Stimulated activated CD4-positive, alpha-beta T cell treated with anti-CD3 and anti-CD28 coated beads, Interleukin-15, amount 100 ng/mL, for 1 hour (primary cell): Measurements from ENCODE around the gene CKAP2.
A peak's percentile ranks its signal among the peaks of the same experiment; 100 is the strongest.
"Not testable (repeated sequence)": the region's sequence is repeated elsewhere in the genome, so short reads cannot be mapped to it uniquely, and the experiment has no call there.

Source experiments
- DNase-seq, 2 donors: peaks; one replicate each; pipeline ENCODE4 v3.0.0-alpha.2; 2020; ENCODE audit warnings: low read depth in 1 of 2, low spot score in 1 of 2

Gene CKAP2

DNA sequence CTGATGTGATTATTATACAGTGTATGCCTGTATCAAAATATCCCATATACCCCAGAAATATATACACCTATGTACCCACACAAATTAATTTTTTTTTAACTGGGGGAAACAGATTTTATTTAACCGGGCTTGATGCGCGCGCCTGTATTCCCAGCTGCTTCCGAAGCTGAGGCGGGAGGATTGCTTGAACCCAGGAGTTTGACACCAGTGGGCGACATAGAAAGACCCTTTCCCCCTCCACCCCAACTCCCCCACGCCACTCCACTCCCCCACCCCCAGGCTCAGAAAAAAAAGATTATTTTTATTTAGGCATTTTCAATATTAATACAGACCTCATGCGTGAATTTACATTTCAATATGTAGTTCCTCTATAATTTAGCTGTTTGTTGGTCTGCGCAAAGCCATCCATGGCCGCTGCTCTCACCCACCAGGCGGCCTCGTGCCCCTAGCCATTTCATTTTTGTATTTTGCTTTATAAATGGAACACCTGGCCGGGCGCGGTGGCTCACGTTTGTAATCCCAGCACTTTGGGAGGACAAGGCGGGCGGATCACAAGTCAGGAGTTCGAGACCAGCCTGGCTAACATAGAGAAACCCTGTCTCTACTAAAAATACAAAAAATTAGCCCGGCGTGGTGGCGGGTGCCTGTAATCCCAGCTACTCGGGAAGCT lies 4.0 kb upstream of the CKAP2 start:
- DNase-seq, result no peak

DNA sequence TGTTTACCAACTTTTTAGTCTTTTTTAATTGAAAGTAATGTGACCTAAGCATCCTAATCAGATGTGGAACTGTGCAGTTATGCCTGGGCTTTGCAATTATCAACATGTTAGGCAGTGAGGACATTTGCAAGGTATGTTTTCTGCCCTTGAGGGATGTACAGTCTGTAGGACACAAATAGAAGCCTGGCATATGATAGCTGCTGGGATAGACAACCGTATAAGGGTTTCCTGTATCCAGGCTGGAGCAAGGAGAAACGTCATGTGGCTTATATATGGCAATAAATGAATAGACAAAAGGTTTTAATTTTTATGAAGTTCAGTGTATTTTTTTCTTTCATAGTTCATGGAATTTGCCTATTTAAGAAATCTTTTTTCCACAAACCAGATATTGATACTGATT lies 2.8 kb upstream of the CKAP2 start:
- DNase-seq, result no peak

DNA sequence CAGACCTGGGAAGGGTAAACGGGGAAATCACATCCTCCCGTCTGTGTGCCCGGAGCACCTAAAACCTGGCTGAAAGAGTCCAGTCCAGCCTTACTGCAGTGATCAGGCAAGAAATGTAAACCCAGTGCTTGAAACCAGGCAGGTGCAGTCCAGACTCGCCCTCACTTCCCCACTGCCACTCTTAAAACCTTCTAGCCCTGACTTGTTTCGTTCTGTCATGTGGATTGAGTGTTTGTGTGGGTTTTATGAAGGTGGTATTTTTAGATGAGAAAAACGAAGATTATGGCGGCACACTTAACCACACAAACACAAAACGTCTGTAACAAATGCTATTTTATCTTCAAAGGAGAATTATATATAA lies 839 bp upstream of the CKAP2 start:
- DNase-seq, result no peak

DNA sequence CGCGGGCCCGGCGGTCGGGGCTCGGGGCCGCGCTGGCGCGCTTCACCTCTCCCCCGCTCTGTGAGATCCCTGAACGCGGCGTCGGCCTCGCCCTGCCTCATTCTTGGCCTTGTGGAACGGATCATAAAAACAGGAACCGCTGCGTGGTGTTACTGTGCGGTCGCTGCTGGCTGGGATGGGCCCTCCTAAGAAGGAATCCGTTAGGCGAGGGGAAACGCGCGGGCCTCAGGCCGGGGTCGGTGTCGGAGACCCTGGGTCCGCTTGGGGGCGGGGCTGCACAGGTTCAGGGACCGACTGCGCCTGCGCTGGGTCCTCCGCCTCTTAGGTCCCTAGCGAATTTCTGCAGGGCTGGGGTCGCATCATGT lies 381 bp downstream of the CKAP2 start:
- DNase-seq, result peak; percentile 55 to 69

DNA sequence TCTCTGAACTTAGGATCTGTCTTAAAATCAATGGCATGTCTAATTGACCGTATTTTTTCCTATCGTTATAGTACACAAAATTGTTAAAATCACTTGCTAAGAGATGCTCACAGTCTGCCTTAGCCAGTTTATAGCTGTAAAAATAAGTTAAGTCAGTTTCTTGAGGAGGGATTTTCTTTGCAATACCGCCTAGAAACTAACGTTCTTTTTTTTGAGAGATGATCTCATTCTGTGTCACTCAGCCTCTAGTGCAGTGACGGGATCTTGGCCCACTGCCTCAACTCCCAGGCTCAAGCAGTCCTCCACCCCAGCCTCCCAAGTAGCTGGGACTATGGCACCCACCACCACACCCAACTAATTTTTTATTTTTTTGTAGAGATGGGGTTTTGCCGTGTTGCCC lies 4.4 kb downstream of the CKAP2 start:
- no peak for DNase-seq

DNA sequence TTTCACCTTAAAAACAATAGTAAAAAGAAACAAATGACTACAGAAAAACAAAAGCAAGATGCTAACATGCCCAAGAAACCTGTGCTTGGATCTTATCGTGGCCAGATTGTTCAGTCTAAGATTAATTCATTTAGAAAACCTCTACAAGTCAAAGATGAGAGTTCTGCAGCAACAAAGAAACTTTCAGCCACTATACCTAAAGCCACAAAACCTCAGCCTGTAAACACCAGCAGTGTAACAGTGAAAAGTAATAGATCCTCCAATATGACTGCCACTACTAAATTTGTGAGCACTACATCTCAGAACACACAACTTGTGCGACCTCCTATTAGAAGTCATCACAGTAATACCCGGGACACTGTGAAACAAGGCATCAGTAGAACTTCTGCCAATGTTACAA lies 6.0 kb downstream of the CKAP2 start:
- DNase-seq, result no peak

DNA sequence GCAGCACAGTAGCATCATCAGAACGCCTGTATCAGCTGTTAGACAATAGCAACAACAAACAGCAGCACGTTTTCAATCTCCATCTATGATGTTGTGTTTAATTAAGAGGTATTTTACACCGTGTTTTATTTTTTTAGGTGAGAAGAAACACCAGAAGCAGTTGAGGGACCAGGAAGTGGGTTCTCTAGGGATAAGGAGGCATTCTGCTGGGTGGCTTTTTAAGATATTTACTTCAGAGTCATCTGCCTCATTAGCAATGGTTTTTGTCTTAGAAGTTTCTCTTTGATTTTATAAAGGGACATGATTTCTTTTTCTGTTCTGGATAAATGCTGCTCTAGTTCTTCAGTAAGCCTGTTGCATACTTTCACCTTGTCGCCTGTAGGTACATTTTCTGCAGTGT lies 8.2 kb downstream of the CKAP2 start:
- no peak for DNase-seq

DNA sequence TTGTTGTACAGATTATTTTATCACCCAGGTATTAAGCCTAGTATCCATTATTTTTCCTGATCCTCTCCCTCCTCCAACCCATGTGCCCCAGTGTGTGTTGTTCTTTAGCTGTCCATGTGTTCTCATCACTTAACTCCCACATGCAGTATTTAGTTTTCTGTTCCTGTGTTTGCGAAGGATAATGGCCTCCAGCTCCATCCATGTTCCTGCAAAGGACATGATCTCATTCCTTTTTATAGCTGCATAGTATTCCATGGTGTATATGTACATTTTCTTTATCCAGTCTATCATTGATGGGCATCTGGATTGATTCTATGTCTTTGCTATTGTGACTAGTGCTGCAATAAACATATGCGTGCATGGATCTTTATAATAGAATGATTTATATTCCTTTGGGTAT lies 13.2 kb downstream of the CKAP2 start:
- DNase-seq, result not testable (repeated sequence)

DNA sequence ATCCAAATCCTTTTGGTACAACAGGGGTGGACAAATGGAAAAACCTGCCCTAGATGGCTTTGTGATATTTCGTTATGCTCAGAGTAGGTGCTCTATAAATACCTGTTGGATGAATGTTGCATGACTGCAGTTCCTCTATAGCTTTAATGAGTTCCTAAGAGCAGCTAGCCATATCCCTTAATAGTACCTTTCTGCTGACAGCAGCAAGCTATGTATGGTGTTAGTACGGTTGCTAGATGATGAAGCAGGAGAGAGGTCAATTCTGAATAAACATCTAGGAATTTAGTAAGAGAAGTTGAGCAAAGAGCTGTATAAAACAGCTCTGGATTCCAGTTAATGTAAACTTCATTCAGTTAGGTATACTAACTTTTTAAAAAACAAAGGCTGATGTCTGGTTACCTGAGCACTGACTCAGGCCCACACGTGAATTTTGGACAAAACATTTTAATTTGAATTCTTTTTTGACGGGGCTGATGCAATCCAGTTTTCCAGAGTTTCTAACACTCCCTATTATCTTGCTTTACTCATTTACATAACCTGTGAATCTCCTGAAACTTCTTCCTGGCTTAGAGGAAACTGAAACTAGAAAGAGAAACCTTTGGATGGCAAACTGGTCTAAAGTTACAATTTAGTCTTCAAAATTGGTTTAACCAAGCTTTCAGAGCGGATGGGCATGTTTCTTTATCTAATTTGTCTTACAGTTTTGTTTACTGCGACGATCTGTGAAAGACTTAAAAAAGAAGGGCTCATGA lies 25.6 kb downstream of the CKAP2 start:
- not testable (repeated sequence) for DNase-seq

DNA sequence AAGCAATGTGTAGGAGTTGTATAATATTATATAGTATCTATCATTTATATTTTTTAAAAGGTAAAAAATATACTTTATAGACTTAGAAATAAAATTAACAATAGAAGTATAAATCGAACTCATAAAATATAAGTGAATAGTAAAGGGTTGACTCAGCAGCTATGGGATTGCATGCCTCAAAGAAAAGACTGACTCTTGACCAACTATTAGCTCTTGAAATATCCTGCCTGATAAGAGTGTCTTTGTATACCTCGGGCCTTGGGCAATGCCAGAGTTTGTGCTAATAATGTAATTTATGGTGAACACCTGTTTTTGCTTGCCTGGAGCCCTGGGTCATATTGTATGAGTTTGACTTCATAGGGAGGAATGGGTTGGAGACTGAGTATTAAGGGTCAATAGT lies 31.8 kb downstream of the CKAP2 start:
- DNase-seq, result not testable (repeated sequence)

DNA sequence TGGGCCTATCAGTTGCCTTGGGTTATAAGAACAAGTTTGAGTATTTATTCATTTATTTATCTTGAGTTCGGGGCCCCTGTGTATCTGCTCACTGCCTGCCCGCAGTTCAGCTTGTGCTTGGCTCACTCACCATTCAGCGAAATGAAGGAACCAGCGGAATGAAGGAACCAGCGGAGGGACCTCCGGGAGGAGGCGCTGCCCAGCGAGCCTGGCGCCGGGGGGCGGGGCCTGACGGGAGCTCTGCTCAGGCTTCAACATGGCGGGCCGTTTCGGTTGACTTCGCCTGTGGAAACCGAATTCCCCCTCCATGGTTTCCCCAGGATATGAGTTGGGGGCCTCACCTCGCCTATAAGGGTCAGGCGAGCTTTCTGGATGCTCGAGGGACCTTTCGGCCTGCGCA lies 33.5 kb downstream of the CKAP2 start:
- DNase-seq, result not testable (repeated sequence)

DNA sequence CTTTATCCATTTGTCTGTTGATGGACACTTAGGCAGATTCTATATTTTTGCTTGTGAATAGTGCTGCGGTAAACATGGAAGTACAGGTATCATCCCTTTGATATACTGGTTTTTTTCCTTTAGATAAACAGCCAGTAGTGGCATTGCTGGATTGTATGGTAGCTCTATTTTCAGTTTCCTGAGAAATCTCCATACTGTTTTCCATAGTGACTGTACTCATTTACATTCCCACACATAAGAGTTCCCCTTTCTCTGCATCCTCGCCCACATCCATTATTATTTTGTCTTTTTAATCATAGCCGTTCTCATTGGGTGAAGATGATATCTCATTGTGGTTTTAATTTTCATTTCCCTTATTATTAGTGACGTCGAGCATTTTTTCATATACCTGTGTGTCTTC lies 35.7 kb downstream of the CKAP2 start:
- DNase-seq, result not testable (repeated sequence)

DNA sequence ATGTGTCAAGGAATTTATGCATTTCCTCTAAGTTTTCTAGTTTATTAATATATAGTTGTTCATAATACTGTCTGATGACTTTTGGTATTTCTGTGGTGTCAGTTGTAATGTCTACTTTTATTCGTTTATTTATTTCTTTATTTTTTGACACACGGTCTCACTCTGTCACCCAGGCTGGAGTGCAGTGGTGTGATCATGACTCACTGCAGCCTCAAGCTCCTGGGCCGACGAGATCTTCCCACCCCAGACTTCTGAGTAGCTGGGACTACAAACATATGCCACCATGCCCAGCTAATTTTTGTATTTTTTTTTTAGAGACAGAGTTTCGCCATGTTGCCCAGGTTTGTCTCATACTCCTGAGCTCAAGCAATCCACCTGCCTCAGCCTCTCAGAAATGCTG lies 39.0 kb downstream of the CKAP2 start:
- DNase-seq, result not testable (repeated sequence)

DNA sequence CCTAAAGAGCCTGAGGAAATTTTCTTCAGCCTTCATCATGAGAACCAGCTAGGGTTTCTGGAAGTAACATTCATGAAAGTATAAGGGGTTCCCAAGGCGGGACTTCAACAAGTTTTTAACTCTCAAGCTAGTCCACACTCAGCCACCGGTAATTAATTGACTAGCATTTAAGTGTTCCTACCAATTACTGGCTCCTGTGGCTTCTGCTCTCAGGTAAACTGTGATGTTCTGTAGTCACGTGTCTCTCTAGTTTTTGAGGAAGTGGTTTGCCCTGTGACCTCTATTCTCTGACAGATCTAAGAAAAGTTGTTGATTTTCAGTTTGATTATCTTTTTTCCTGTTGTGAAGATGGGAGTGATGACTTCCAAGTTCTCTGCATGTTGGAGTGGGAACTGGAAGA lies 42.7 kb downstream of the CKAP2 start:
- DNase-seq, result not testable (repeated sequence)

DNA sequence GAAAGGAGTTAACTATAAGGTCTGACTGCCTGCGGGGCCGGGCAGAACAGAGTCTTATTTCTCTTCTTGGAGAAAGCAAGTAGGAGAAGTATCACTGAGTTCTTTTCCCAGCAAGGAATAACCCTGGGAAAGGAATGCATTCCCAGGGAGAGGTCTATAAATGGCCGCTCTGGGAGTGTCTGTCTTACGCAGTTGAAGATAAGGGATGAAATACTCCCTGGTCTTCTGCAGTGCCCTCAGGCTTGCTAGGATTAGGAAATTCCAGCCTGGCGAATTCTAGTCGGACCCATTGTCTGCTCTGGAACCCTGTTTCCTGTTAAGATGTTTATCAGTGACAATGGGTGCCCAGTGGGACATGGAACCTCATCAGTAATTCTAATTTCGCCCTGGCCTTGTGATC lies 47.0 kb downstream of the CKAP2 start:
- not testable (repeated sequence) for DNase-seq

DNA sequence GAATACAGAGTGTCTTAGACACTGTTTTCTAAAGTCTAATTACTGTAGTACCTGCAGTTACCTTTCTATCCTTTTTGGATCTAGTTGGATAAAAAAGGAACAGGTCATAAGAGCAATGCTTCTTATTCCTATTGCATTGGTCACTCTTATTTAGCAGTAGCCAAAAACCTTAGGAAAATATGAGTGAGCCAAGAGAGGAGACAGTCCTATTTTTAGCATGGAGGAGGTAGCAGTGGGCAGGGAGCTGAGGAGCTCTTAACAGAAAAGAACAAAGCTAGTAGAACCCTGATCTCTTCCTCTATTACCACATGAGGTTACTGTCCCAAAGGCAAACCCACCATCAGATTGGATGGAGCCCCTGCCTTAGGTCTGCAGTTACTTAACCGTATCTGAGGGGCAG lies 50.6 kb downstream of the CKAP2 start:
- not testable (repeated sequence) for DNase-seq

DNA sequence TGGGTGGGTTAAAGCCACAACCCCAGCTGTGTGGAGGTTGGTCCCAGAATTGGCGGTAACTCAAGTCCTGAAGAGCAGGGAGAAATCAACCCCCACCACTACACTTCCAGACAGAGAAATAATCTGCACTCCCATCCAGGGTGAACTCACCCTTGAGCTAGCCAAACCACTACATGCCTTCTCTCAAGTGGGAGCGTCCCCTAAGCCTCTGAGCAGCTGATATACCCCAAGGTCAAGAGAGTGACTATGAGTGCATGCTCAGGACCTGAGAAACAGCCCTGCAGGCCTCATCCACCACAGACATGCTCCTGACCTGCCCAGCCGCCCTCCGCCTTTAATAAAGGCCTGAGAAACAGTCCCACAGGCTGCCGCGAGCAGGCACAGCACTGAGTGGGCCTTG lies 54.3 kb downstream of the CKAP2 start:
- not testable (repeated sequence) for DNase-seq

DNA sequence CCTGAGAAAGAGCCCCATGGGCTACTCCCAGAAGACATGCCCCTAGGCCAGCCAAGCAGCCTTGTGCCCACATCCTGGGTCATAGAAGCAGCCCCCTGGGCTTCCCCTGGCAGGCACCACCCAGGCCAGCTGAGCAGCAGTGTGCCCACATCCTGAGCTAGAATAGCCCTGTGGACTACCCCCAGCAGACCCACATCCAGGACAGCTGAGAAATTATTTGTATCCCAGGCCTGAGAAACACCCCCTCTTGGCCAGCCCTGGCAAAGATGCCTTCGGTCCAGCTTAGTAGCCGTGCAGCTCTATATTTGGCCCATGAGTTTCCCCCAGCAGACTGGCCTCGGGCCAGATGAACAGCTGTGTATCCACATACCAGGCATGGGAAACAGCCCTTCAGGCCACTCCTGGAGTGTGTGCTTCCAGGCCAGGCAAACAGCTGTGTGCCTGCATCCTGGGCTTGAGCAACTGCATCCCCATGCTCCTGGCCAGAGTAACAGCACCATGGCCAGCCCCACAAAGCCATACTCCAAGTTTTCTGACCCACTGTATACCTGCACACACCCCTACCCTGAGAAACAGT lies 55.0 kb downstream of the CKAP2 start:
- DNase-seq, result not testable (repeated sequence)

DNA sequence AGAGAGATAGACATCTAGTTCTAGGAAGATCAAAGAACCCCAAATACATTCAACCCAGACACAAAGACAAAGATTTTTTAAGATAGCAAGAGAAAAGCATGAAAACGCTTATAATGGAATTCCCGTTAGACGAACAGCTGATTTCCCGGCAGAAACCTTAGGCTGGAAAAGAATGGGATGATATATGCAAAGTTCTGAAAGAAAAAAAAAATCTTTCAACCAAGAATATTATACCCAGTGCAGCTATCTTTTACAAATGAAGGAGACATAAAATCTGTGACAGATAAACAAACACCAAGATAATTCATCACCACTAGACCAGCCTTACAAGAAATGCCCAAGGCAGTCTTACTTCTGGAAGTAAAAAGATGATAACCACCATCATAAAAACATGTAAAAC lies 56.3 kb downstream of the CKAP2 start:
- DNase-seq, result not testable (repeated sequence)

DNA sequence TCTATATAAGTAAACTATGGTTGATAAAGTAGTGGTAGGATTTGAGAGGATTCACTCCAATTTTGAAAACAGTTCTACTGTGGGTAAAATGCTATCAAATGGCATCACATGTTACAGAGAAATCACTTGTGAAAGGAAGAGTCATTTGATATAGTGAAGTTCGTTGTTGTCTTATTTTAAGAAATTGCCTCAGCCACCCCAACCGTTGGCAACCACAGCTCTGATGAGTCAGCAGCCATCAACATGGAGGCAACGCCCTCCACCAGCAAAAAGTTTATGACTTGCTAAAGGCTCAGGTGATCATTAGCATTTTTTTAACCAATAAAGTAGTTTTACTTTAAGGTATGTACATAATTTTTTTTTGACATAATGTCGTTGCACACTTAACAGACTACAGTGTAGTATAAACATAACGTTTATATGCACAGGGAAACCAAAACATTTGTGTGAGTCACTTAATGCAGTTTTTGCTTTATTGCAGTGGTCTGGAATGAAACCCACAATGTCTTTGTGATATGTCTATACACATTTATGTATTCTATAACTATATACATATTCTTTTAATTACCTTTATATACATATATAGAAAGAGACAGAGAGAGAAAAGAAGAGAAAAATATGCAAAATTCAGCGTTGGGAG lies 58.8 kb downstream of the CKAP2 start:
- not testable (repeated sequence) for DNase-seq

DNA sequence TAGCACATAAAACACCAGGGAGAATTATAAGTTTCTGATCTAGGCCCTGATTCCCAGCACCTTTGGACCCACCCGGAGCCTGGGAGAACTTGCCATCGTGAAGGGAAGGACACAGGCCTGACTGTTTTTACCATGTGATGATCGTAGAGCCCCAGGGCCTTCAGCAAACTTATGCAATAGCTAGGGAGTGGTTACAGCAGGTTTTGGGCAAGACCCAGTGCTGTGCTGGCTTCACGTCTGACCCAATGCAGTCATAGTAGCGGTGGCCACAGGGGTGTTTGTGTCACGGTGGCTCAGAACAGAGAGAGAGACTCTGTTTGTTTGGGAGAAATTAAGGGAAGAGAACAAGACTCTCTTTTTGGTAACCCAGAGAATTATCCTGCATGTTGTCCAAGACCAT lies 68.0 kb downstream of the CKAP2 start:
- DNase-seq, result not testable (repeated sequence)
